ENCODE results near the gene ZNF496.
"Not testable (repeated sequence)": the region's sequence is repeated elsewhere in the genome, so short reads cannot be mapped to it uniquely, and the experiment has no call there.

ZNF496 gene

DNA sequence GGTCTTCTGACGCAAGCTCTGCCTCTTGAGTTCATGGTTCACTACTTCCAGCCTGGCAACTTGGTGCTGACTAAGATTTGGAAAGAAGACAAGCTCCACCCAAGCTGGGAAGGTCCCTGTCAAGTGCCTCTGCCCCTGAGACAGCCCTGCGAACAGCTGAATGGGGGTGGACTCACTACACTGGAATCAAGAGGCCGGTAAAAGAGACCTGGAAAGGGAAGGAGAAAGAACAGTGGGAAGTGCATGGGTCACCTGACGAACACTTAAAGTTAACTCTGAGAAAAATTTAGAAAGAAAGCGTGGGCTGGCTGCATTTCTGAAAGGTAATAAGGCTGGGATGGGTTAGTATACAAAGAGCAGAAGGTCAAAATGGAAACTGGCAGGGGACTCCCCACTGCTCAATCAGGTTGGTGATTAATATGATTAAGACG, 26.1 kb upstream of the ZNF496 start:
- TF ChIP-seq, protein P1, sequence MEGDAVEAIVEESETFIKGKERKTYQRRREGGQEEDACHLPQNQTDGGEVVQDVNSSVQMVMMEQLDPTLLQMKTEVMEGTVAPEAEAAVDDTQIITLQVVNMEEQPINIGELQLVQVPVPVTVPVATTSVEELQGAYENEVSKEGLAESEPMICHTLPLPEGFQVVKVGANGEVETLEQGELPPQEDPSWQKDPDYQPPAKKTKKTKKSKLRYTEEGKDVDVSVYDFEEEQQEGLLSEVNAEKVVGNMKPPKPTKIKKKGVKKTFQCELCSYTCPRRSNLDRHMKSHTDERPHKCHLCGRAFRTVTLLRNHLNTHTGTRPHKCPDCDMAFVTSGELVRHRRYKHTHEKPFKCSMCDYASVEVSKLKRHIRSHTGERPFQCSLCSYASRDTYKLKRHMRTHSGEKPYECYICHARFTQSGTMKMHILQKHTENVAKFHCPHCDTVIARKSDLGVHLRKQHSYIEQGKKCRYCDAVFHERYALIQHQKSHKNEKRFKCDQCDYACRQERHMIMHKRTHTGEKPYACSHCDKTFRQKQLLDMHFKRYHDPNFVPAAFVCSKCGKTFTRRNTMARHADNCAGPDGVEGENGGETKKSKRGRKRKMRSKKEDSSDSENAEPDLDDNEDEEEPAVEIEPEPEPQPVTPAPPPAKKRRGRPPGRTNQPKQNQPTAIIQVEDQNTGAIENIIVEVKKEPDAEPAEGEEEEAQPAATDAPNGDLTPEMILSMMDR (IDR thresholded peaks at IDR 0.05; ENCODE audit: low read depth, low read length, missing control alignments) = no peak
- DNase-seq (ENCODE audit: low read depth) = no peak
- no peak overlapping the region for H3K4me3 ChIP-seq (ENCODE audit: low read depth, low read length)
- in situ Hi-C loops (cut with HindIII; ENCODE audit: low sequenced_read_pairs) = no loop called here

DNA sequence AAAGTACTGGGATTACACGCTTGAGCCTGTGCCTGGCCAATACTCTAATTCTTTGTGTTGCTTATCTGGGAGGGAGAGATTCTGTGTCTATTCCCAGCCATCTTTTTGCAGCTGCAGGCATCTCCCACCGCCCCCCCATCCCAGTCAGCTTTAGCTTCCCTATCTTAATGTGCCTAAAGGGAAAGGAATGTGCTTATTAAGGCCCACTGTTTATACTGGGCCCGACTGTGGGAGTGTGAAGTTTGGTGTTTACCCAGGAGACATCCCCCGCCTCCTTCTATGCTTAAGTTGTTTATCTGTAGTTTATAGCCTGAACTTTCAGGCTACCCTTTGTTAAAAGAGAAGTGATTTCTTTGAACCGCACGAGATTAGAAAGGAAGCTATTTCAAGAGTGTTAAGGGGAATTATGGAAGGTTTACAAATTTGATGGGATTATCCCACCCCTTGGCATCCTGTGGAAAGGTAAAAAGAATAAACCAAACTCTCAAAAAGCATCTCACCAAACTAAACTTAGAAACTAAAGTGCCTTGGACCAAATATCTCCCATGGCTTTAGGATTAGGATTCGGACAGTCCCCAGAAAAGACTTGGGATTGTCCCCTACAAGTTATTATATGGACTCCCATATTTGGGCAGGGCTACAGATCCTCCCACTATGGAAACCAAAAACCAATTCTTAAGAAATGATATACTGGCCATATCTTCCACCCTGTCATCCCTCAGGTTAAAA, 25.5 kb upstream of the ZNF496 start:
- no peak for DNase-seq (ENCODE audit: low read depth)
- in situ Hi-C loops (cut with HindIII; ENCODE audit: low sequenced_read_pairs) = no loop called here
- no peak overlapping the region for H3K4me3 ChIP-seq (ENCODE audit: low read depth, low read length)
- TF ChIP-seq, protein P1 (IDR thresholded peaks at IDR 0.05; ENCODE audit: low read depth, low read length, missing control alignments) = no peak

DNA sequence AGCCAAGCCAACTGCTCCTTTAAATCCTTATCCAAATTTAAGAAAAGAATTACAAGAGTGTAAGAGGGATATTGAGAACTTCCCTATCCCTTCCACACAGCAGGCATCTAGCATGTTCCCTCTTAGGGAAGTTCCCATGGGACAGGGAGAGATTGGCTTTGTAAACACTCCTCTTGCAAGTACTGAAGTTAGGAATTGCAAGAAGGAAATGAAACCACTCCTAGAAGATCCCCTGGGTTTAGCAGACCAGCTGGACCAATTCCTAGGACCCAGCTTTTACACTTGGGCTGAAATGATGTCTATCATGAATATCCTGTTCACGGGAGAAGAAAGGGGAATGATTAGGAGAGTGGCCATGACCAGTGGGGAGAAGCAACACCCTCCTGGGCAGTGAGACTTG, 23.5 kb upstream of the ZNF496 start:
- in situ Hi-C loops (cut with HindIII; ENCODE audit: low sequenced_read_pairs); DNase-seq (ENCODE audit: low read depth); H3K4me3 ChIP-seq (ENCODE audit: low read depth, low read length): not testable (repeated sequence)

DNA sequence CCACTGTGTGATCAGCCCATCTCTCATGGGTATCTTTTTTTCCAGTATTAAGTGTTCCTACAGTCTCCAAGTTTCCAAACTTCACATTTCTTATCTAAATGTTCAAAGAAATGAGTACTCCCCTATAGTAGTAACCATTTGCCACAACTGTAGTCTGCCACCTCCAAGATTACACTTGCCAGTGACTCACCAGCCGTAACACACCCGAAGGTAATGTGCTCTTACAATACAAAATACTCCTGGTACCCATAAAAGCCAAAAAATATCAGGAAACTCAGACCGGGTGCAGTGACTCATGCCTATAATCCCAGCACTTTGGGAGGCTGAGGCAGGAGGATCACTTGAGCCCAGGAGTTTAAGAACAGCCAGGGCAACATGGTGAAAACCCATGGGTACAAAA, 20.5 kb upstream of the ZNF496 start:
- TF ChIP-seq, protein P1 (IDR thresholded peaks at IDR 0.05; ENCODE audit: low read depth, low read length, missing control alignments) = no peak
- no peak overlapping the region for H3K4me3 ChIP-seq (ENCODE audit: low read depth, low read length)
- in situ Hi-C loops (cut with HindIII; ENCODE audit: low sequenced_read_pairs) = no loop called here
- no peak for DNase-seq (ENCODE audit: low read depth)

DNA sequence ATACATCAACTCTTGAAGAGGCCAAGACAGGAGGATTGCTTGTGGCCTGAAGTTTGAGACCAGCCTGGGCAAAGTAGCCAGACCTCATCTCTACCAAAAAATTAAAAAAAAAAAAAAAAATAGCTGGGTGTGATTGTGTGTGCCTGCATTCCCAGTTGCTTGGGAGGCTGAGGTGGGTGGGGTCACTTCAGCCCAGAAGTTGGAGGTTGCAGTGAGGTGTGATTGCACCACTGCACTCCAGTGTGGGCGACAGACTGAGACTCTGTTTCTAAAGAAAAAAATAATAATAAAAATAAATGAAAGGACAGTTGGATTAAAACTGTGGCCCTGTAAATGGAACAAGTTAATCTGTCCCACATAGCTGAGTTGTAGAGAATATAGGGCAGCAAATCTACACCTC, 18.9 kb upstream of the ZNF496 start:
- DNase-seq (ENCODE audit: low read depth) = no peak
- TF ChIP-seq, protein P1 (IDR thresholded peaks at IDR 0.05; ENCODE audit: low read depth, low read length, missing control alignments) = no peak
- H3K4me3 ChIP-seq (ENCODE audit: low read depth, low read length) = no peak overlapping the region
- in situ Hi-C loops (cut with HindIII; ENCODE audit: low sequenced_read_pairs) = no loop called here

DNA sequence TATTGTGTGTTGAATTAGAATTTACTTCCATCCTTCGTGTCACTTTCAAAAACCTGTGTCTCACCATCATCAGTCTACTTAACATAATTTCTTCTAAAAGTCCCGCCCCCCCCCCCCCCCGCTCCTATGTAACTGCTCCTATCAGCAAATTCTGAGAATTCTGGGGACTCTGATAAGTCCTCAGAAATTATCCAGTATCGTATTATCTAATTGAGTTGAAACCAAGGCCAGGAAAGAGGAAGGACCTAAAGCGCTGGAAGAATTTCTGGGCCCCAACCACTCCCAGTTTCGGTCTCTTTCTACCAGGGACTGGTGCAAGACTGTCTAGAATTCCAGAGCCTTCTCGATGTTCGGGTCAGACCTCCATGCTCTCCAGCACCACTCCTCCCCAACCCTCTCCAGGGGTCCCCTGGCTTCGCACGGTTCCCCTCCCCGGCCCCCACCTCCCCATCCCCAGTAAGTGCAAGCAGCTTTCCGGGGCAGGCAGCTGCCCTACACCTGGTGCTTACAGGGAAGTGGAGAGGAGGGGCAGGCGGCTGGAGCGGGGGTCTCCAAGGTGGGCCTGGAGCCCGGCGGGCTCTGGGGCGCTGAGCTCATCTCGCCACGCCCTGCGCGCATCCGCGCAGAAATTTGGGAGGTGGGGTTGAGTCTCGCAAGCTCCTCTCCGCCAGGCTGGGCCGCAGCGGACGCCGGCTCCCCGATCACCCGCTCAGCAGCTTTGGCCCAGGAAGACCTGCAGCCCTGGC, 16.0 kb upstream of the ZNF496 start:
- DNase-seq (ENCODE audit: low read depth) = no peak
- in situ Hi-C loops (cut with HindIII; ENCODE audit: low sequenced_read_pairs) = no loop called here
- no peak overlapping the region for H3K4me3 ChIP-seq (ENCODE audit: low read depth, low read length)
- TF ChIP-seq, protein P1 (IDR thresholded peaks at IDR 0.05; ENCODE audit: low read depth, low read length, missing control alignments) = no peak

GRCh38 chr1:247345881-247346280, 14.2 kb upstream of the ZNF496 start:
- no peak overlapping the region for H3K4me3 ChIP-seq (ENCODE audit: low read depth, low read length)
- TF ChIP-seq, protein P1 (IDR thresholded peaks at IDR 0.05; ENCODE audit: low read depth, low read length, missing control alignments) = no peak
- DNase-seq (ENCODE audit: low read depth) = no peak
- in situ Hi-C loops (cut with HindIII; ENCODE audit: low sequenced_read_pairs) = no loop called here

All from astrocyte of the cerebellum (primary cell).